Stimulated activated naive B cell treated with anti-CD40 and anti-IgM and Interleukin-4, amounts not matched to agents 10 μg/mL and 1 μg/mL and 100 μg/mL, for 72 hours (primary cell): ENCODE measurements around the gene TMEM181.
"Not testable (repeated sequence)": the region's sequence is repeated elsewhere in the genome, so short reads cannot be mapped to it uniquely, and the experiment has no call there.

Source experiments
- ATAC-seq, 2 donors: fragments of 150-1000 bp; cut with Tn5 transposase; replicated peaks; 2 replicates each; pipeline ENCODE4 v1.10.0; 2021; ENCODE audit warnings: moderate library complexity in 1 of 2
- DNase-seq: peaks from one replicate; pipeline ENCODE4 v3.0.0; 2021
- H3K27ac Mint-ChIP-seq: one replicate; pipeline ENCODE4 v1.8.0; 2022; ENCODE audit warnings: mild to moderate bottlenecking, mixed read lengths
- H3K27me3 Mint-ChIP-seq, 2 donors: one replicate each; pipeline ENCODE4 v1.8.0; 2022; ENCODE audit warnings: mixed read lengths in 2 of 2
- H3K36me3 Mint-ChIP-seq, 2 donors: one replicate each; pipeline ENCODE4 v1.8.0; 2022; ENCODE audit warnings: mixed read lengths in 2 of 2, mild to moderate bottlenecking in 1 of 2
- H3K4me1 Mint-ChIP-seq, 2 donors: one replicate each; pipeline ENCODE4 v1.8.0; 2022; ENCODE audit warnings: mixed read lengths in 2 of 2, mild to moderate bottlenecking in 1 of 2
- H3K4me3 Mint-ChIP-seq, 2 donors: one replicate each; pipeline ENCODE4 v1.8.0; 2022; ENCODE audit warnings: mild to moderate bottlenecking in 2 of 2, mixed read lengths in 2 of 2, moderate library complexity in 1 of 2
- H3K9me3 Mint-ChIP-seq, 2 donors: one replicate each; pipeline ENCODE4 v1.8.0; 2022; ENCODE audit warnings: mixed read lengths in 2 of 2, mild to moderate bottlenecking in 1 of 2

Gene TMEM181, protein sequence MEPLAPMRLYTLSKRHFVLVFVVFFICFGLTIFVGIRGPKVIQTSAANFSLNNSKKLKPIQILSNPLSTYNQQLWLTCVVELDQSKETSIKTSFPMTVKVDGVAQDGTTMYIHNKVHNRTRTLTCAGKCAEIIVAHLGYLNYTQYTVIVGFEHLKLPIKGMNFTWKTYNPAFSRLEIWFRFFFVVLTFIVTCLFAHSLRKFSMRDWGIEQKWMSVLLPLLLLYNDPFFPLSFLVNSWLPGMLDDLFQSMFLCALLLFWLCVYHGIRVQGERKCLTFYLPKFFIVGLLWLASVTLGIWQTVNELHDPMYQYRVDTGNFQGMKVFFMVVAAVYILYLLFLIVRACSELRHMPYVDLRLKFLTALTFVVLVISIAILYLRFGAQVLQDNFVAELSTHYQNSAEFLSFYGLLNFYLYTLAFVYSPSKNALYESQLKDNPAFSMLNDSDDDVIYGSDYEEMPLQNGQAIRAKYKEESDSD

DNA sequence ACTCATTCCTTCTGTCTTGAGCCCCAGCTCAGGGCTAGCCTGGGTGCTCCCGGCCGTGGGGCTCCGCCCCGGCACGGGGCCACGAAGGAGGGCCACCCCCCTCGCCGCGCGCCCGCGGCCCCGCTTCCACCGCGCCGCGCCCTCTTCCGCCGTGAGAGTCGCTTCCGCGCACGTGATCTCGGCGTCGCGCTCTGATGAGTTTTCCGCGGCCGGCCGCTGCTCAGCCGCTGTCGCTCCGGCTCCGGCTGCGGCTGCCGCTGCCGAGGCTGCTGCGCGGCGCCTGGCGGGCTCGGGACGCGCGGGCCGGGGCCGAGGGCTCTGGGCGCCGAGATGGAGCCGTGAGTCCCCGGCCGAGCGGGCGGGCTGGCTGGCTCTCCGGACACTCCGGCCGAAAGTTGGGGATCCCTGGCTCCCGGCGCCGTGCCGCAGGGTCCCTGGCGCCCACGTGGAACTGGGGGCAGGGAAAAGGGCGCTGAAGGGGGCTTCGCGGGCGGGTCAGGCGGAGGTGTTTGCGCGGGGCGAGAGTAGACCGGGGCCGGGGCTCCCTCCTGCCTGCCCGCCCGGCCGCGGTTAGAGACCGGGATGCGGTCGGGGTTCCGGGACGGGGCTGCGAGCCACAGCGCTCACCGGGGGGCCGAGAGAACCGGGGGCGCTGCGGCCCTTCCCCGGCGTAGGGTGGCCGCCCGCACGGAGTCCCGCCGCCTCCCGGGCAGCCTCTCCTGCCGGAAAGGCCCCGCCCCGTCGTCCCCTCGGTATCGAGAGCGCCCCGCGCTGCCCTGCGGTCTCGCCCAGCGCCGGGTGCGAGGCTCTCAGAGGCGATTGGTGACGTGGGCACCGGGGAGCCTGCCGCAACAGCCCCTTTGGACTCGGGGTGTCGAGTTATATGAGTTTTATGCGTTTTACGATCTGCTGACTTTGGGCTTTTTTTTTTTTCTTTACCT lies at the start of gene TMEM181:
Gene TMEM181, plus strand, starts transcription at position 197 of the 941 bp plus-strand sequence. Its CDS starts 134 bp downstream, at position 331.
- H3K9me3 Mint-ChIP-seq, result no peaks in the 10 kb centered on the region

DNA sequence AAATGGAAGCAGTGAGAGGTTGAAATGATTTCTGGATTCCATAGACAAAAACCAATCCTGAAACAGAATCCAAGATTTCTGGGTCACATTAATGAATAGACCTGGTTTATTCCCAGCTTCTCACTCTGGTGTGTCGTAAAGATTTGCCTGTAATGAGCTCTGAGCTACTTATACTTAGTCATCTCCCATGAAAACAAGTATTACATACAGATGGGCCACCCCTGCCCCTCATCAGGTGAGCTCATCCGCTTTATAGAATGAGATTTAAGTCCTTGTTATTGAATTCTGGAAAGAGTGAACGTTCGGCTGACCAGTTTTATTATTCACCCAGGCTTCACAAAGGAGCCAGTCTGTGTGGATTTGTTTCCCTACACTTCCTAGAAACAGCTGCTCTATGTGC lies 47.1 kb upstream of the TMEM181 start:
- no peak overlapping the region for H3K27ac Mint-ChIP-seq
- peaks cover 8 to 23% of the 10 kb centered on the region in 2 donors for H3K27me3 Mint-ChIP-seq
- ATAC-seq, result no peak

More for the DNA sequence above, at the start of gene TMEM181:
- no peaks in the 10 kb centered on the region for H3K27me3 Mint-ChIP-seq
- peak within 1 kb of the TSS; percentile 92 for H3K27ac Mint-ChIP-seq
- peaks cover 0 to 6% of the 10 kb centered on the region in 2 donors for H3K36me3 Mint-ChIP-seq
- DNase-seq (peak; percentile 76), ATAC-seq (peak; percentile 90 to 94)
- peaks cover 16 to 24% of the 10 kb centered on the region in 2 donors for H3K4me1 Mint-ChIP-seq
- peak within 1 kb of the TSS; percentile 92 for H3K4me3 Mint-ChIP-seq

DNA sequence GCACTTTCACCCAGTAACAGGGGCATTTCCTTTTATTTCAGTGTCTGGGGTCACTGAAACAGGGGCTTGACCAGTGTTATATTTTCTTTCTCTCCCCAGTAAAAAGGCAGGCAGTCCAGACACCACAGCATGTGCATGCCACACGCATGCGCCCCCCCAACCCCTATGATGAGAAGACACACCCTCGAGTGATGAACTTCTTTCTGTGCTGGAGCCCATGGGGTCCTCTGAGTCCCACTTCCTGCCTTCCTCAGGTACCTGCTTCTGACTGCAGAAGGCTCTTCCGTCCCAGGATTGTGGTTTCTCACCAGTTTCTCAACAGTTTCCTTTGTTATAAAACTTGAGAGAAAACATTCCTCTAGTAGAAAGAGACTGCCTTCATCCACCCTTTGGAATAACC lies 45.7 kb upstream of the TMEM181 start:
- Mint-ChIP-seq H3K9me3 (no peaks in the 10 kb centered on the region), H3K27ac (peak overlapping the region; percentile 53), H3K4me1 (peaks cover 11 to 26% of the 10 kb centered on the region in 2 donors), H3K27me3 (peaks cover 8 to 25% of the 10 kb centered on the region in 2 donors), H3K4me3 (no peak overlapping the region), H3K36me3 (peaks cover 3 to 6% of the 10 kb centered on the region in 2 donors)
- DNase-seq (no peak), ATAC-seq (no peak)

More for the DNA sequence above, 47.1 kb upstream of the TMEM181 start:
- Mint-ChIP-seq H3K36me3 (peaks cover 7 to 10% of the 10 kb centered on the region in 2 donors), H3K4me3 (no peak overlapping the region), H3K4me1 (peaks cover 7 to 16% of the 10 kb centered on the region in 2 donors), H3K9me3 (no peaks in the 10 kb centered on the region)
- DNase-seq, result no peak

DNA sequence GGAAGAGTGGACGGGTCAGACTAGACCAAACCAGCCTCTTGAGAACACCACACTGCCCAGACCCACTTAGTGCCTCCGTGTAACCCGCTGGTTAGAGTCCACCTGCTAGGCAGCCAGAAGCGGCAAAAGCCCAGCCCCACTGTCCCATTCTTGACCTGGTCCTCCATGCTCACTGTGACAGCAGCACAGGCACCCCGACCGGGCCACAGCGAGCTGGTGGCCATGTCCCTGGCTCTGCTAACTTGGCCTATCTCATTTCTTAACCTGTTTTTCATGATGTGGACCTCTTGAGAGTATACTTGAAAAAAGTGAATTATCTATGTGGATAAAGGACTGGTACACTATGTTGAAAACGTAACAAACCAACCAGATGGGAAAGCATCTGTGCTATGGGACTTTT lies 44.9 kb upstream of the TMEM181 start:
- no peak overlapping the region for H3K4me3 Mint-ChIP-seq
- H3K27ac Mint-ChIP-seq, result no peak overlapping the region
- no peaks in the 10 kb centered on the region for H3K9me3 Mint-ChIP-seq
- H3K36me3 Mint-ChIP-seq, result peaks cover 3 to 6% of the 10 kb centered on the region in 2 donors
- peaks cover 14 to 26% of the 10 kb centered on the region in 2 donors for H3K4me1 Mint-ChIP-seq
- ATAC-seq, result no peak
- DNase-seq, result no peak
- peaks cover 12 to 31% of the 10 kb centered on the region in 2 donors for H3K27me3 Mint-ChIP-seq

DNA sequence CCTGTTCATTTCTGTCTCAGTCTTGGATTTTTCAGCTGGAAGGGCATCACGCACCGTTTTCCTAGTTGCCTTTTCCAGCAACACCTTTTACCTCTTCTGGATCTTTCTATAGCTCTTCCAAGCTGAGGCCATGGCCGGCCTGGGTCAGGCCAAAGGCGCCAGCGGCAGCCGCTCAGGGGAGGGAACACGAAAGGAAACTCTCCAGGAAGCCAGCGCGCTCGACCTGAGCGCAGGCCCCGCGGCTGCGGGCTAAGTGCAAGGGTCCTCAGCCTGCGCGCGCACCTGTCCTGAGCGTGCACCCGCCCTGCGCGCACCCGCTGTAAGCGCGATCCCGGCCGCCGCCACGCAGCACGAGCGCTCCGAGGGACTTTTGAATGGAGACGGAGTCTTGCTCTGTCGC lies 43.8 kb upstream of the TMEM181 start:
- peak overlapping the region in 1 of 2 donors; percentile 21 for H3K4me3 Mint-ChIP-seq
- no peak overlapping the region for H3K27ac Mint-ChIP-seq
- no peaks in the 10 kb centered on the region for H3K9me3 Mint-ChIP-seq
- H3K36me3 Mint-ChIP-seq, result peaks cover 3 to 6% of the 10 kb centered on the region in 2 donors
- H3K4me1 Mint-ChIP-seq, result peaks cover 14 to 26% of the 10 kb centered on the region in 2 donors
- H3K27me3 Mint-ChIP-seq, result peaks cover 22 to 36% of the 10 kb centered on the region in 2 donors
- ATAC-seq, result no peak
- DNase-seq, result no peak

DNA sequence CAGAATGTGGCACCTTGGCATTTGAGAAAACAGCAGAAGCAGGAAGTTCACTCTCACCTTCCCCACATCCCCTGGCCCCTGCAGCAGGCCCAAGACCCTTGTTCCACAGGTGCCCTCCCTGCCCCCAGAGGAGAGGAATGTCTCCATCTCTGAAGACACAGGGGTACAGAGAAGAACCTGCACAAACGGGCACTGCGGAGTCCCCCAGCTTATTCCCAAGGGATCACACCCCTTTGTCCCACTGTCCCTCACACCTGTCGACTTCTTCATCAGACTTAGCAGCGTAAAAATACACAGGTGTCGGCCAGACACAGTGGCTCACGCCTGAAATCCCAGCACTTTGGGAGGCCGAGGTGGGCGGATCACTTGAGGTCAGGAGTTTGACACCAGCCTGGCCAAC lies 42.9 kb upstream of the TMEM181 start:
- peaks cover 26 to 40% of the 10 kb centered on the region in 2 donors for H3K27me3 Mint-ChIP-seq
- ATAC-seq, result no peak
- H3K4me3 Mint-ChIP-seq, result no peak overlapping the region
- no peak for DNase-seq
- H3K36me3 Mint-ChIP-seq, result peaks cover 0 to 2% of the 10 kb centered on the region in 2 donors
- no peak overlapping the region for H3K27ac Mint-ChIP-seq
- no peaks in the 10 kb centered on the region for H3K9me3 Mint-ChIP-seq
- peaks cover 14 to 26% of the 10 kb centered on the region in 2 donors for H3K4me1 Mint-ChIP-seq

DNA sequence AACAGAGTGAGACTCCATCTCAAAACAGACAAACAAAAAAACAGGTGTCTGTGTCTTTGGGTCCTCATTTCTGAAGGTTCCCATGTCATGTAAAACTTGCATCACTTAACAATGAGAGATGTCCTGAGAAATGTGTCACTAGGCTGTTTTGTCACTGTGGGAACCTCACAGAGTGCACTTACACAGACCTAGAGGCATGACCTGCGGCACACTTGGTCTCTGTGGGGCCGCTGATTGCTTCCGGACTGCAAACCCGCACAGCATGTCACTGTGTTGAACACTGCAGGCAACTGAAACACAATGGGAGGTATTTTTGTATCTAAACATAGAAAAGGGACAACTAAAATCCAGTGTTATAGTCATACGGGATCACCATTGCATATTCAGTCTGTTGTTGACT lies 42.3 kb upstream of the TMEM181 start:
- H3K36me3 Mint-ChIP-seq, result peaks cover 0 to 2% of the 10 kb centered on the region in 2 donors
- H3K27ac Mint-ChIP-seq, result no peak overlapping the region
- H3K27me3 Mint-ChIP-seq, result peaks cover 26 to 41% of the 10 kb centered on the region in 2 donors
- peak overlapping the region in 1 of 2 donors; percentile 47 for H3K4me3 Mint-ChIP-seq
- H3K9me3 Mint-ChIP-seq, result no peaks in the 10 kb centered on the region
- DNase-seq, result no peak
- peaks cover 14 to 26% of the 10 kb centered on the region in 2 donors for H3K4me1 Mint-ChIP-seq
- ATAC-seq, result peak; percentile 13 to 48

DNA sequence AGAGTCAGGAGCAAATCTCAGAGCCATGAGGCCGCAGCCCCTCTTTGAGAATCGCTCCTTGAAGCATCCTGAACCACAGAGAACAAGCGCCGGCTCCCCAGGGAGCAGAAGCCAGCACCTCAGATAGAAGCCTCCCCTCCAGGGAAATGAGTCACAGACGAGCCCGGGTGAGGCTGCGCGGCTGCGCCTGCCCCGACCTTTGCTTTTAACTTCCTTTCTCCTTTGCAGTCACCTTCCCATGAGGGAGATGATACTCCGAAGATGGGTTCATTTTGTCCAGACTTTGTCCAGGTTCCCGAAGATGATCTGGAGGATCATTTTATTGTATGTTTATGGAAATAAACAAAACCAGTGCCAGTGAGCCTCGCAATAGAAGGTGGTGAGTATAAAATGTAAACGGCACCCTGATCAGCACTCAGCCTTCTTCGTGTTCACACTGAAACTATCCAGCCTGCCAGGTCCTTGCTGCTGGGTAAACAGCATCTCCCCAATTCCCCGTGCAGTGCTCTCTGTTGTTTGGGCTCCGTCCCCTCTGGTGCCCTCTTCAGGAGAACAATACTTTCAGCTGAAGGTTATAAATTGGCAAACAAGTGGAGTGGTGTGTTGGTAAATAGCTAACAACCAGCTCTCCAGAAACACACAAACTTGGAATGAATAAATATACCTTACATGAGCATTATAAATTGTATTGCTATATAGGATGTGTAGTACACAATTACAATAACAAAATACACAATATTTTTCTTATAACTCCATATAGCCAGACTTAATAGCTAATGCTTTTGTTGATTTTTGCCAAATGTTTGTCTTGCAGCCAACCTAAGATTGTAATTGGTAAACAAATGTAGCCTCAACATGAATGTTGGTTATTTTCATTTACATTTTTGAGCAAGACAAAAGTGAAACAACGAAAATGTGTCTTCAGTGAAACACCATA lies 41.4 kb upstream of the TMEM181 start:
- Mint-ChIP-seq H3K27me3 (peaks cover 28 to 49% of the 10 kb centered on the region in 2 donors), H3K9me3 (peaks cover 0 to 1% of the 10 kb centered on the region in 2 donors), H3K27ac (peak overlapping the region; percentile 84), H3K36me3 (peaks cover 0 to 2% of the 10 kb centered on the region in 2 donors), H3K4me1 (peaks cover 14 to 26% of the 10 kb centered on the region in 2 donors), H3K4me3 (peak overlapping the region; percentile 83 to 87)
- ATAC-seq (peak; percentile 92 to 94), DNase-seq (peak; percentile 51)

DNA sequence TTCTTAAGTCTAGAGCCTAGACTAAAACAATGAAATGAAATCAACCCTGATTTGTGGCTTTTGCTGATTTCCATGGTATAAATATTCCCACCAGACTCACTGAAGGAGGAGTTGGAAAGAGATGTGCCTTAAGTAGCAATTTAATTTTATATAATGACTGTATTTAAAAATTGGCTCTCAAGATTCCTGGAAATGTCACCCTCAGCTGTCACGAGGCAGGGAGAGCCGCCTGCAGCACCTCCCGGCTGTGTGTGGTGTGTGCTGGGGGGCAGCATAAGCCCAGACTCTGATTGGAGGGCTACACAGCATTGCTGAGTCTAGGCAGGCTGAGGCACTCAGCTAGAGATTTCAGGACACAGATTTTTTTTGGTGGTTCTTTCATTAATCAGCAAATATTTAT lies 40.6 kb upstream of the TMEM181 start:
- no peak for DNase-seq
- Mint-ChIP-seq H3K9me3 (peaks cover 0 to 5% of the 10 kb centered on the region in 2 donors), H3K27ac (no peak overlapping the region), H3K27me3 (peaks cover 36 to 58% of the 10 kb centered on the region in 2 donors), H3K36me3 (no peaks in the 10 kb centered on the region), H3K4me1 (peaks cover 14 to 26% of the 10 kb centered on the region in 2 donors), H3K4me3 (no peak overlapping the region)
- ATAC-seq, result no peak

DNA sequence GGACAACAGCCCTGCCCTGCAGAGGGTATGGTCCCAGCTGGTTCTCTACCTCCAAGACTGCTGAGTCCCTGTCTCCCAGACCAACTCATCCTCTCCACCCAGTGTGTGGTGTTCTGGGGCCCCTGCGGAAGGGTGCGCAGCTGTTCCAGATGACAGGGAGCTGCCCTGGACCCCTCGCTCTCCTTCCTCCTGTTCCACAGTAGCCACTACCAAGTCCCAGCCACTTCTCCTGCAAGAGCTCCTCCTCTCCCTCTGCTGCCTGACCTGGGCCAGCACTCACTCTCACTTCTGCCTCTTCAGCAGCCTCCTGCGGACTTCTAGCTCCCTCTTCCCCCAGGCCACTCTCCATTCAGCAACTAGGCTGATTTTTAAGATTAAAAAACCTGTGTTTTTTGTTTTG lies 40.1 kb upstream of the TMEM181 start:
- H3K27ac Mint-ChIP-seq, result no peak overlapping the region
- H3K4me1 Mint-ChIP-seq, result peaks cover 14 to 26% of the 10 kb centered on the region in 2 donors
- peaks cover 40 to 62% of the 10 kb centered on the region in 2 donors for H3K27me3 Mint-ChIP-seq
- ATAC-seq (no peak), DNase-seq (no peak)
- no peaks in the 10 kb centered on the region for H3K36me3 Mint-ChIP-seq
- peaks cover 0 to 5% of the 10 kb centered on the region in 2 donors for H3K9me3 Mint-ChIP-seq
- H3K4me3 Mint-ChIP-seq, result no peak overlapping the region

DNA sequence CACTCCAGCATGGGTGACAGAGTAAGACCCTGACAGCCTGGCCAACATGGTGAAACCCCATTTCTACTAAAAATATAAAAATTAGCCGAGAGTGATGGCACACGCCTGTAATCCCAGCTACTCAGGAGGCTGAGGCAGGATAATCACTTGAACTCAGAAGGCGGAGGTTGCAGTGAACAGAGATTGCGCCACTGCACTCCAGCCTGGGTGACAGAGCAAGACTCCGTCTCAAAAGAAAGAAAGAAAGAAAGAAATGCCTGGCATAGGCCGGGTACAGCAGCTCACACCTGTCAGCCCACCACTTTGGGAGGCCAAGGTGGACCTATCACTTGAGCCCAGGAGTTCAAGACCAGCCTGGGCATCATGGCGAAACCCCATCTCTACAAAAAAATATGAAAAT lies 38.9 kb upstream of the TMEM181 start:
- not testable (repeated sequence) for ATAC-seq, H3K36me3 Mint-ChIP-seq, H3K4me3 Mint-ChIP-seq, DNase-seq, H3K9me3 Mint-ChIP-seq, H3K27ac Mint-ChIP-seq
- peaks cover 46 to 67% of the 10 kb centered on the region in 2 donors for H3K27me3 Mint-ChIP-seq
- H3K4me1 Mint-ChIP-seq, result peaks cover 14 to 26% of the 10 kb centered on the region in 2 donors

DNA sequence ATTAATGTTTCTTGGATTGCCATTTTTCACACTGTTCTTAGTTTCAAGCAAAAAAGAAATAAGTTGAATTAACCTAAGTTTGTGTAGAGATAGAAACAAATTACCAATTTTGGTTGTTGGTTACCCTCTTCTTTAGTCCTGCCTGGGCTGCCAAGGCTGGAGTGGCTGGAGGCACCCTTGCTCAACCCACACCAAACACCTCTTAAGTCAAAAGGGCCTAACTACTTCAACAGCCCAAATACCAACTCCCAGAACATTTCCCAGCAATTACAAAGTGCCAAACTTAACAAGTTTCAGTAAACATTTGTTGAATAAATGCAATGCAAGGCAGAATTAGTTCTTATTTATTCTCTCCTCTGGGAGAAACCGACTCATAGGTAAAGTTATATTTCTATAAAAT lies 38.1 kb upstream of the TMEM181 start:
- DNase-seq, result no peak
- no peak for ATAC-seq
- Mint-ChIP-seq H3K27ac (no peak overlapping the region), H3K4me1 (peaks cover 13 to 20% of the 10 kb centered on the region in 2 donors), H3K9me3 (peaks cover 3 to 6% of the 10 kb centered on the region in 2 donors), H3K4me3 (no peak overlapping the region), H3K36me3 (no peaks in the 10 kb centered on the region), H3K27me3 (peaks cover 51 to 69% of the 10 kb centered on the region in 2 donors)

DNA sequence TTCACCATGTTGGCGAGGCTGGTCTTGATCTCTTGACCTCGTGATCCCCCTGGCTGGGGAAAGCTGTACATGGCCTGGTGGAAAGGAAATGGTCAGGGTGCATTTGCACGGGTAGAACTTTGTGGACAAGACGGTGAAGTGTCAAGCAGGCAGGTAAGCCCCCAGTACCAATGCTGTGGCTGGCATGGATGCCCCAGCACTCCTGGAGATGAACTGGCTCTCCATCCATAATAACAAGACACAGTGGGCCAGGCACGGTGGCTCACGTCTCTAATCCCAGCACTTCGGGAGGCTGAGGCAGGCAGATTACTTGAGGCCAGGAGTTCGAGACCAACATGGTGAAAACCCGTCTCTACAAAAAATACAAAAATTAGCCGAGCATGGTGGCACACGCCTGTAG lies 37.3 kb upstream of the TMEM181 start:
- no peak overlapping the region for H3K27ac Mint-ChIP-seq
- peaks cover 9 to 13% of the 10 kb centered on the region in 2 donors for H3K9me3 Mint-ChIP-seq
- H3K36me3 Mint-ChIP-seq, result peaks cover 0 to 3% of the 10 kb centered on the region in 2 donors
- H3K4me1 Mint-ChIP-seq, result peaks cover 8 to 12% of the 10 kb centered on the region in 2 donors
- peaks cover 58 to 69% of the 10 kb centered on the region in 2 donors for H3K27me3 Mint-ChIP-seq
- ATAC-seq (no peak), DNase-seq (no peak)
- H3K4me3 Mint-ChIP-seq, result no peak overlapping the region
